Measurements from ENCODE around the gene ODF2L. TPM values are rescaled to one million over a fixed set of nuclear protein-coding genes. Genes with fewer than 3 reads are reported as not detected.

ODF2L gene, protein sequence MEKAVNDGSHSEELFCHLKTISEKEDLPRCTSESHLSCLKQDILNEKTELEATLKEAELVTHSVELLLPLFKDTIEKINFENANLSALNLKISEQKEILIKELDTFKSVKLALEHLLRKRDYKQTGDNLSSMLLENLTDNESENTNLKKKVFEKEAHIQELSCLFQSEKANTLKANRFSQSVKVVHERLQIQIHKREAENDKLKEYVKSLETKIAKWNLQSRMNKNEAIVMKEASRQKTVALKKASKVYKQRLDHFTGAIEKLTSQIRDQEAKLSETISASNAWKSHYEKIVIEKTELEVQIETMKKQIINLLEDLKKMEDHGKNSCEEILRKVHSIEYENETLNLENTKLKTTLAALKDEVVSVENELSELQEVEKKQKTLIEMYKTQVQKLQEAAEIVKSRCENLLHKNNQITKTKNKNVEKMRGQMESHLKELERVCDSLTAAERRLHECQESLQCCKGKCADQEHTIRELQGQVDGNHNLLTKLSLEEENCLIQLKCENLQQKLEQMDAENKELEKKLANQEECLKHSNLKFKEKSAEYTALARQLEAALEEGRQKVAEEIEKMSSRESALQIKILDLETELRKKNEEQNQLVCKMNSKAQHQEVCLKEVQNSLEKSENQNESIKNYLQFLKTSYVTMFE
- total RNA-seq (10 to 100 TPM; 27.8 to 55.1 (median 30.2) TPM), polyA plus RNA-seq (10 to 100 TPM; 14.4 to 27.2 (median 16.2) TPM)

DNA sequence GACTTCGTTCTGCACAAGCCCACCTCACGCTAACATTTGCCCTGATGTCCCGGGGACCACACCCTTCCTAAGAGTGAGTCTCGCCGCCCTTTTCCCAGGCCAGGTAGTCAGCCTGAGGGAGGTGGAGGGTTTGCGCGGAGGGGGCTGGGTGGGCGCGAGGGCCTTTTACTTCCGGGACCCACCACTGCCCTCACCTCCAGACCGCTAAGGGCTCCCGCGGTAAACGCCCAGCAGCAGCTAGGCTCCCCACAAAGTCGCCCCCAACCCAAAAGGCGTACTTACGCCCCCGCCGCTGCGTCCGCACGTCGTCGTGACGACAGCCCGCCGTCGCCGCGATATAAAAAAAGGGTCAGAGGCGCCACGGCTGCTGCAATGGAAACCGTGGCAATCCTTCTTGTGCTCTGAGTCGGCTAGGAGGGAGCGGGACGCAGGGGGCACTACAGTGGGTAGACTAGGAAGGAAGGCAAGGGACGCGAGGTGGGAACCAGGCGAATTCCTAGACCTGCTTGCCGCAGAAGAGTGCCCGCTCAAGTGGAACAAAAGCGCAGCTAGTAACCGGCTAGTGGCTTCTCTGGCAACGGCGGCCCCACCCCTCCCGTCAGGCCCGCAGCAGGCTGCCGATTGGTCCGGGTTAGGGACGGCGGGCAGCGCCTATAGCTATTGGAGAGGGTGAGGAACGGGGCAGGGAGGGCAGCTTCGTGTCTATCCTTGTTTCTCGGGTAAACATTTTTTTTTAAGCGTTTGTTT lies at the start of gene ODF2L:
TSS of gene ODF2L (minus strand) at position 573 of the 747 bp plus-strand sequence. CDS start 9,296 bp downstream, outside the sequence.
- Histone ChIP-seq H3K4me1 (peaks cover 0 to 25% (median 12%) of the 10 kb centered on the region in 4 donors), H3K9me3 (peaks cover 0 to 2% (median 0%) of the 10 kb centered on the region in 4 donors), H3K27me3 (no peaks in the 10 kb centered on the region), H3K36me3 (no peaks in the 10 kb centered on the region), H3K4me3 (peak within 1 kb of the TSS; percentile 67 to 88 (median 78)), H3K27ac (peak within 1 kb of the TSS; percentile 71 to 85 (median 78))
- no peak for TF ChIP-seq EP300 (IDR thresholded peaks at IDR 0.05)
- TF ChIP-seq, protein P1, sequence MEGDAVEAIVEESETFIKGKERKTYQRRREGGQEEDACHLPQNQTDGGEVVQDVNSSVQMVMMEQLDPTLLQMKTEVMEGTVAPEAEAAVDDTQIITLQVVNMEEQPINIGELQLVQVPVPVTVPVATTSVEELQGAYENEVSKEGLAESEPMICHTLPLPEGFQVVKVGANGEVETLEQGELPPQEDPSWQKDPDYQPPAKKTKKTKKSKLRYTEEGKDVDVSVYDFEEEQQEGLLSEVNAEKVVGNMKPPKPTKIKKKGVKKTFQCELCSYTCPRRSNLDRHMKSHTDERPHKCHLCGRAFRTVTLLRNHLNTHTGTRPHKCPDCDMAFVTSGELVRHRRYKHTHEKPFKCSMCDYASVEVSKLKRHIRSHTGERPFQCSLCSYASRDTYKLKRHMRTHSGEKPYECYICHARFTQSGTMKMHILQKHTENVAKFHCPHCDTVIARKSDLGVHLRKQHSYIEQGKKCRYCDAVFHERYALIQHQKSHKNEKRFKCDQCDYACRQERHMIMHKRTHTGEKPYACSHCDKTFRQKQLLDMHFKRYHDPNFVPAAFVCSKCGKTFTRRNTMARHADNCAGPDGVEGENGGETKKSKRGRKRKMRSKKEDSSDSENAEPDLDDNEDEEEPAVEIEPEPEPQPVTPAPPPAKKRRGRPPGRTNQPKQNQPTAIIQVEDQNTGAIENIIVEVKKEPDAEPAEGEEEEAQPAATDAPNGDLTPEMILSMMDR (IDR thresholded peaks at IDR 0.05), result no peak
- peak; percentile 42 to 49 for TF ChIP-seq POLR2A (IDR thresholded peaks at IDR 0.05)
- peak; percentile 72 to 93 (median 78) for TF ChIP-seq POLR2AphosphoS5 (IDR thresholded peaks at IDR 0.05)
- DNase-seq, result peak; percentile 95
- intact Hi-C loops (cut with DNase I), result loop anchor here (5.0 to 10.0 kb wide), 3 partner anchors 106 to 516 kb away; partner anchors contain the start of genes HS2ST1, SELENOF and SH3GLB1
- WGBS, 2 donors, result 0 to 1% methylated on average over 56 of the region's 56 CpGs

DNA sequence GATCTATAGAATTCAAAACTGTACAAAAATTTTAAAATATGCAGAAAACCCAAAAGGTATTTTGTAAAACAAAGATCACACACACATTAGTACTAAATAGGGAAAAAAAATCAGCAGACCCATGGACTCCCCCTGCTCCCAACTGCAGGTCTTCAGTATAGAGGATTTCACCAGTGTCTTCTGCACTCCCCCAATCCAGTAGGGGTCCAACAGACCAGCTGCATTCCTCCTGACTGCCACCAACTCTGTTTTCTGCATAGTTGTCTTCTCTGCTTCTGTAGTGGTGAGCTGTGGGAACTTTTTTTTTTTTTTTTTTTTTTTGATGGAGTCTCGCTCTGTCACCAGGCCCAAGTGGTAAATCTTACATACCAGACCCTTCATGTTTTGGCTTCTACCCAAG lies 49.8 kb upstream of the ODF2L start:
- DNase-seq, result no peak
- Histone ChIP-seq H3K27ac (no peak overlapping the region), H3K4me1 (no peaks in the 10 kb centered on the region), H3K36me3 (no peaks in the 10 kb centered on the region), H3K4me3 (no peak overlapping the region), H3K9me3 (no peaks in the 10 kb centered on the region), H3K27me3 (no peaks in the 10 kb centered on the region)
- 88 to 90% methylated on average over 1 of the region's 1 CpG for WGBS, 2 donors
- intact Hi-C loops (cut with DNase I), result no loop called here
- TF ChIP-seq POLR2AphosphoS5 (IDR thresholded peaks at IDR 0.05), result no peak
- no peak for TF ChIP-seq POLR2A (IDR thresholded peaks at IDR 0.05)
- TF ChIP-seq, protein P1 (IDR thresholded peaks at IDR 0.05), result no peak
- TF ChIP-seq EP300 (IDR thresholded peaks at IDR 0.05), result no peak

DNA sequence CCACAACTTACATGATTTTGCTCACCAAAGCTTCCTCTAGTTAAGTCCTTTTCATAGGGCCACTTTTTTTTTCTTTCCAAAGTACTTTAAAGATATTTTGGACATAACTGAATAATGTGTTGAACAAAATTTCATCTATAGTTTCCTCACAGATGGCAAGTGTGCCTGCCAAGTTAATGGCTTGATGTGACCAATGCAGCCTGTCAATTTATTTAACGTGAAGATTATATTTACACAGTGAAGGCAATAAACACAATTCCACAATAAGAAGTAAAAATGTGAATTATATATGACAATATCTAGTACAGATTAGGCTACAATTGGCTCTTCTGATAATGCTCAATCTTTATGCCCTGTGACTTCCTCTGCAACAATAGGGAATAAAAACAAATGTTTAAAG lies 45.9 kb upstream of the ODF2L start:
- Histone ChIP-seq H3K4me3 (no peak overlapping the region), H3K36me3 (no peaks in the 10 kb centered on the region), H3K9me3 (no peaks in the 10 kb centered on the region), H3K27me3 (no peaks in the 10 kb centered on the region), H3K4me1 (no peaks in the 10 kb centered on the region), H3K27ac (no peak overlapping the region)
- DNase-seq, result no peak
- intact Hi-C loops (cut with DNase I), result no loop called here
- TF ChIP-seq EP300 (IDR thresholded peaks at IDR 0.05) (no peak), POLR2AphosphoS5 (IDR thresholded peaks at IDR 0.05) (no peak), POLR2A (IDR thresholded peaks at IDR 0.05) (no peak)
- TF ChIP-seq, protein P1 (IDR thresholded peaks at IDR 0.05), result no peak
- 17 to 73% methylated on average over 1 of the region's 1 CpG for WGBS, 2 donors

DNA sequence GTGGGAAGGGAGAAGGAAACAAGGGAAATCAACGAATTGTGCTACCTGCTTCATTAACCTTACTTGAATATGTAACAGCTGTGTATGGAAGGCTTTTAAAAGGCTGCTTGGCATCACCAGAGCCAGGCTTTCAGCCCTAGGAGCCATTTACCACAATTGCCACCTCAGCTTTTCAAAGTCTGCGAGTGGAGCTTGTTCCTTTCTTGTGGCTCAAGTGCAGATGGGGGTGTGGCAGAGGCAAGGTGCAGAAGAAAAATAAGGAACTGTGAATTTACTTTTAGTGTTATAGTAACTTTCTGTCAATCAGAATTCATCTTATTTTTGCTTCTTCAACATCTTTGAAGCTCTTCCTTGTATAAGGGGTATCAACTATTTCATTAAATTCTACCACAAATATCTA lies 45.5 kb upstream of the ODF2L start:
- no peak for DNase-seq
- Histone ChIP-seq H3K9me3 (no peaks in the 10 kb centered on the region), H3K36me3 (no peaks in the 10 kb centered on the region), H3K27me3 (no peaks in the 10 kb centered on the region), H3K4me3 (no peak overlapping the region), H3K4me1 (no peaks in the 10 kb centered on the region), H3K27ac (no peak overlapping the region)
- intact Hi-C loops (cut with DNase I), result no loop called here
- TF ChIP-seq EP300 (IDR thresholded peaks at IDR 0.05) (no peak), POLR2AphosphoS5 (IDR thresholded peaks at IDR 0.05) (no peak), POLR2A (IDR thresholded peaks at IDR 0.05) (no peak)
- TF ChIP-seq, protein P1 (IDR thresholded peaks at IDR 0.05), result no peak
- 23 to 35% methylated on average over 2 of the region's 2 CpGs for WGBS, 2 donors
